ENCODE data around the gene PIH1D2. TPM values are rescaled to one million over a fixed set of nuclear protein-coding genes. Genes with fewer than 3 reads are reported as not detected.

Gene PIH1D2, protein sequence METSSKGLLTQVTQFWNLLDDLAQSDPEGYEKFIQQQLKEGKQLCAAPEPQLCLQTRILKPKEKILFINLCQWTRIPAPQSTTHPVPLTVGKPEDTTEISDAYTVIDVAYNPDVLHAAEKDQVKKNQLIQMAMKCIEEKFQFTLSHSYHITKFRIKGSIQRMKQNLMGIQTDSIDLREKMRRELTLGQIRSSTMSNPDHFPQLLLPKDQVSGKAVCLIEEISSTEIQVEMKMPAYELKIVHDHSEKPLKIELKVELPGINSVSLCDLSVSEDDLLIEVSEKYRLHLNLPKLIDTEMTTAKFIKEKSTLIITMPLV
- 1.4 TPM for total RNA-seq (ENCODE audit: unreplicated experiment)
- long read RNA-seq, partial matches to known transcripts = 0 of 1 reads
- long read RNA-seq, other reads (novel, unspliced or antisense) = 1 of 1 reads

DNA sequence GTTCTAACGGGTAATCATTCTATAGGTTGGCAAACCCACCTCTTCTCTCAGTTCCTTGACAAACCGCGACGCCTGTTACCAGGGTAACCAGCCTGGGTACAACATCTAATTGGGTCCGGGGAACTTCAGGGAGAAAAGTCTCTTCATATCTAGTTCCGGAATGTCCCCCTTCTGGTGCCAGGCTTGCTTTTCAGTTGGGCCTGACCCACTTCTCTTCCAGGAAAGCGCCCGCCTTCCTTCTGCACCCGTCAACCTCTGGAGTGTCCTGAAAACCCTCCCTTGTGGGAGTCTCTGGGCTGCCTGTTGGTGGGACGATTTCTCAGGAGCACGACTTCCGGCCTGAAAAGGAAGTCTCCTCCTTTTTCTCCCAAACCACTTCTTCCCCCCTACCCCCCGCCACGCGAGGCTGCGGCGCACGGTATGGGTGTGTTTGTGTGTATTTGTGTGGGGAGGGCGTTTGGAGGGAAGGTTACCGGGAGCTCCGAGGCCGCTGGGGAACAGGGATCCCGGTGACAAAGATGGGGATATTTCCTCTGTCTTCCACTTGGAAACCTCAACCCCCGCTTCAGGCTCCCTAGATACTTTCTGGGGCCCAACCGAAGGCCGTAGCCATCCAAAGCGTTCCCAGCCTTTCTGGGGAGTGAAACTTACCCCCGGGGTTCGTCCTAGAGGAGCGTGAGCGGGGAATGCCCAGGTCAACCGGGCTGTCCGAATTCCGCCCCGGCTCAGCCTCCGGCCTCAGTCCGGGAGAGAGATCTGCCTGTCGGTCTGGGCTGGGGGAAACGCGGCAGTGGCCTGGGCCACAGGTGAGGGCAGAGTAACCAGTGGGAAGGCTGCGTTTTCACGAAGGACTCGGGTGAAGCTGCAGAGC is at the start of gene PIH1D2, which contains the start of gene NKAPD1:
TSS of gene PIH1D2 (minus strand) at position 77 of the 871 bp plus-strand sequence. CDS start 843 bp downstream, outside the sequence.
TSS of gene NKAPD1 (plus strand) at position 359 of the 871 bp plus-strand sequence. CDS start 1,276 bp downstream, outside the sequence.
- Mint-ChIP-seq H3K4me3 (ENCODE audit: unreplicated experiment) (peak within 1 kb of the TSS; percentile 96), H3K36me3 (ENCODE audit: unreplicated experiment) (no peaks in the 10 kb centered on the region), H3K27ac (ENCODE audit: unreplicated experiment) (peak within 1 kb of the TSS; percentile 99), H3K4me1 (ENCODE audit: low read depth, unreplicated experiment) (peaks cover 7% of the 10 kb centered on the region), H3K9me3 (ENCODE audit: unreplicated experiment) (no peaks in the 10 kb centered on the region), H3K27me3 (ENCODE audit: unreplicated experiment) (no peaks in the 10 kb centered on the region)
- DNase-seq = peak; percentile 67
- TF ChIP-seq, protein P1, sequence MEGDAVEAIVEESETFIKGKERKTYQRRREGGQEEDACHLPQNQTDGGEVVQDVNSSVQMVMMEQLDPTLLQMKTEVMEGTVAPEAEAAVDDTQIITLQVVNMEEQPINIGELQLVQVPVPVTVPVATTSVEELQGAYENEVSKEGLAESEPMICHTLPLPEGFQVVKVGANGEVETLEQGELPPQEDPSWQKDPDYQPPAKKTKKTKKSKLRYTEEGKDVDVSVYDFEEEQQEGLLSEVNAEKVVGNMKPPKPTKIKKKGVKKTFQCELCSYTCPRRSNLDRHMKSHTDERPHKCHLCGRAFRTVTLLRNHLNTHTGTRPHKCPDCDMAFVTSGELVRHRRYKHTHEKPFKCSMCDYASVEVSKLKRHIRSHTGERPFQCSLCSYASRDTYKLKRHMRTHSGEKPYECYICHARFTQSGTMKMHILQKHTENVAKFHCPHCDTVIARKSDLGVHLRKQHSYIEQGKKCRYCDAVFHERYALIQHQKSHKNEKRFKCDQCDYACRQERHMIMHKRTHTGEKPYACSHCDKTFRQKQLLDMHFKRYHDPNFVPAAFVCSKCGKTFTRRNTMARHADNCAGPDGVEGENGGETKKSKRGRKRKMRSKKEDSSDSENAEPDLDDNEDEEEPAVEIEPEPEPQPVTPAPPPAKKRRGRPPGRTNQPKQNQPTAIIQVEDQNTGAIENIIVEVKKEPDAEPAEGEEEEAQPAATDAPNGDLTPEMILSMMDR (IDR thresholded peaks at IDR 0.05; ENCODE audit: partially characterized antibody, unreplicated experiment) = no peak

DNA sequence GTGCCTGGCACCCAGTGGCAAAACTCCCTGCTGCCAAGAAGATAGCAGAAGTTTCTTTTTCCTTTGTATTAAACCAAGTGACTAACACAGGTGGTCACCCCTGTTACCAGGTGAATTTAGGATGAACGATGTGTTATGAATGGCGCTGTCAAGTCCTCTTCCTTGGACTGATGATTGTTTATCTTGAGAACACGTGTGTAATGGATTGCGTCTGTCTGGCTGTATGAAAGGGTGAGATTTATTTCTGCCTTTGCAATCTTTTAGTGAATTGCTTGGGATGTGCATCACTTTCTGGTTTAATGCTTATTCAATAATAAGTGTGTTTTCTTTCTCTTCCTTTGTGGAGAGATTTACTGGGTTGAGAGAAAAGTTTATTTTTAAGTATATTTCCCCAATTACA is 49.3 kb upstream of the PIH1D2 start:
- TF ChIP-seq, protein P1 (IDR thresholded peaks at IDR 0.05; ENCODE audit: partially characterized antibody, unreplicated experiment) = no peak
- H3K4me1 Mint-ChIP-seq (ENCODE audit: low read depth, unreplicated experiment) = no peaks in the 10 kb centered on the region
- H3K4me3 Mint-ChIP-seq (ENCODE audit: unreplicated experiment) = no peak overlapping the region
- H3K27me3 Mint-ChIP-seq (ENCODE audit: unreplicated experiment) = no peaks in the 10 kb centered on the region
- H3K27ac Mint-ChIP-seq (ENCODE audit: unreplicated experiment) = no peak overlapping the region
- no peaks in the 10 kb centered on the region for H3K9me3 Mint-ChIP-seq (ENCODE audit: unreplicated experiment)
- peaks cover 5% of the 10 kb centered on the region for H3K36me3 Mint-ChIP-seq (ENCODE audit: unreplicated experiment)
- no peak for DNase-seq

DNA sequence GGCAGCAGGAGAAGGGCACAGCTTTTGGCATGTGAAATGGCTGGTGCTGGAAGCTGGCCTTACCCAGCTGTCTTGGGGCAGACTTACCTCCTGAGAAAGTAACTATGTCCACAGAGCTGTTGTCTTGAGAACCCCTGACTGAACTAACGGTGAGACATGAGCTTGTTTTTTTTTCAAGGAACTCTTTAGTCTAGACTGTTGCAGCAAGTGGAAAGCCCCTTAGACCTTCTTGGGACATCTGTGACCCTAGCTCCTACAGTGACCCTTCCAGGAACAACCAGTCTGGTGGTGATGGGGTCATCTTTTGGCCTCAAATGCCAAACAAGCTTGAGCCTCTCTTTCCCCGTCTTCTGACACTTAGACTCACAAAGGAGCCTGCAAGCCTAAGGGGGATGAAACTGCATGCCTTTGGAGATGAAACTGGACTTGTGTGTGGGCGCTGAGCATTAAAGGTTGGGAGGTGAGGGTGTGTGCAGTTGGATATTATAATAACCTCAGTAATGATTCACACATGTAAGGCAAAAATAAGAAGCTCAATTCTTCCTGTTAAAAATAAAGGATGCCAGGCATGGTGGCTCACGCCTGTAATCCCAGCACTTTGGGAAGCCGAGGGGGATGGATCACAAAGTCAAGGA is 48.3 kb upstream of the PIH1D2 start:
- no peaks in the 10 kb centered on the region for H3K27me3 Mint-ChIP-seq (ENCODE audit: unreplicated experiment)
- no peak for DNase-seq
- no peaks in the 10 kb centered on the region for H3K4me1 Mint-ChIP-seq (ENCODE audit: low read depth, unreplicated experiment)
- H3K9me3 Mint-ChIP-seq (ENCODE audit: unreplicated experiment) = no peaks in the 10 kb centered on the region
- H3K4me3 Mint-ChIP-seq (ENCODE audit: unreplicated experiment) = no peak overlapping the region
- TF ChIP-seq, protein P1 (IDR thresholded peaks at IDR 0.05; ENCODE audit: partially characterized antibody, unreplicated experiment) = no peak
- H3K36me3 Mint-ChIP-seq (ENCODE audit: unreplicated experiment) = peaks cover 6% of the 10 kb centered on the region
- no peak overlapping the region for H3K27ac Mint-ChIP-seq (ENCODE audit: unreplicated experiment)

DNA sequence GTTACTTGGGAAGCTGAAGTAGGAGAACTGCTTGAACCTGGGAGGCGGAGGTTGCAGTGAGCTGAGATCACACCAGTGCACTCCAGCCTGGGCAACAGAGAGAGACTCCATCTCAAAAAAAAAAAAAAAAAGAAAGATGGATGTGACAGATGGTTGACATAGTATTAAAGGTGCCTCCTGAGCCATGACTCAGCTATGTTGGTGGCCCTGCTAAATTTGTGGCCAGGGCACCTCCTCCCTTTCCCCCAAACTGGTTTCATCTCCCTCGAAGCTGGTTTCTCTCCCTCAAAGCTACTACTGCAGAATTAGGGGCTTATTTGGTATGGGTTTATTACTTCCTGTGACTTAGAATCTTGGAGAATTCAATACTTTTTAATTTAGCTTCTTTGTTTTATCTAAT is 44.4 kb upstream of the PIH1D2 start:
- Mint-ChIP-seq H3K4me3 (ENCODE audit: unreplicated experiment) (no peak overlapping the region), H3K9me3 (ENCODE audit: unreplicated experiment) (no peaks in the 10 kb centered on the region), H3K27me3 (ENCODE audit: unreplicated experiment) (no peaks in the 10 kb centered on the region), H3K4me1 (ENCODE audit: low read depth, unreplicated experiment) (no peaks in the 10 kb centered on the region), H3K27ac (ENCODE audit: unreplicated experiment) (no peak overlapping the region), H3K36me3 (ENCODE audit: unreplicated experiment) (peaks cover 9% of the 10 kb centered on the region)
- TF ChIP-seq, protein P1 (IDR thresholded peaks at IDR 0.05; ENCODE audit: partially characterized antibody, unreplicated experiment) = no peak
- DNase-seq = no peak
